GM12873 (cell line): ENCODE data around the gene WNK2.
A peak's percentile ranks its signal among the peaks of the same experiment; 100 is the strongest.

ENCODE experiments used
- CTCF ChIP-seq: IDR thresholded peaks from 2 replicates; pipeline ENCODE4 v1.5.1; 2012; ENCODE audit warnings: low read depth, mild to moderate bottlenecking, moderate library complexity, low read length, control low read depth; ENCODE audit not compliant: insufficient read depth; ENCODE audit errors: missing control alignments

The WNK2 gene

GRCh38 chr9:93141771-93142483 is 42.0 kb upstream of the WNK2 start:
- TF ChIP-seq CTCF: no peak

- no peak for TF ChIP-seq CTCF
These were observed 40.0 kb upstream of the WNK2 start for GRCh38 chr9:93143830-93144530.

GRCh38 chr9:93147632-93148031 is 36.3 kb upstream of the WNK2 start:
- no peak for TF ChIP-seq CTCF

- no peak for TF ChIP-seq CTCF
These were observed 35.2 kb upstream of the WNK2 start for GRCh38 chr9:93148721-93149120.

GRCh38 chr9:93149361-93149760 is 34.6 kb upstream of the WNK2 start:
- no peak for TF ChIP-seq CTCF

GRCh38 chr9:93151097-93151784 is 32.7 kb upstream of the WNK2 start:
- no peak for TF ChIP-seq CTCF

GRCh38 chr9:93154293-93154903 is 29.5 kb upstream of the WNK2 start:
- peak; percentile 69 for TF ChIP-seq CTCF
